ENCODE measurements around the gene FPR1. TPM values are rescaled to one million over a fixed set of nuclear protein-coding genes. Genes with fewer than 3 reads are reported as not detected.

FPR1 gene
- total and polyA plus RNA-seq, 2 of the 8 experiments (the other 6 are each of a cell fraction or from before 2014, with no cell fraction given) = 0.11 TPM; not detected in 1

DNA sequence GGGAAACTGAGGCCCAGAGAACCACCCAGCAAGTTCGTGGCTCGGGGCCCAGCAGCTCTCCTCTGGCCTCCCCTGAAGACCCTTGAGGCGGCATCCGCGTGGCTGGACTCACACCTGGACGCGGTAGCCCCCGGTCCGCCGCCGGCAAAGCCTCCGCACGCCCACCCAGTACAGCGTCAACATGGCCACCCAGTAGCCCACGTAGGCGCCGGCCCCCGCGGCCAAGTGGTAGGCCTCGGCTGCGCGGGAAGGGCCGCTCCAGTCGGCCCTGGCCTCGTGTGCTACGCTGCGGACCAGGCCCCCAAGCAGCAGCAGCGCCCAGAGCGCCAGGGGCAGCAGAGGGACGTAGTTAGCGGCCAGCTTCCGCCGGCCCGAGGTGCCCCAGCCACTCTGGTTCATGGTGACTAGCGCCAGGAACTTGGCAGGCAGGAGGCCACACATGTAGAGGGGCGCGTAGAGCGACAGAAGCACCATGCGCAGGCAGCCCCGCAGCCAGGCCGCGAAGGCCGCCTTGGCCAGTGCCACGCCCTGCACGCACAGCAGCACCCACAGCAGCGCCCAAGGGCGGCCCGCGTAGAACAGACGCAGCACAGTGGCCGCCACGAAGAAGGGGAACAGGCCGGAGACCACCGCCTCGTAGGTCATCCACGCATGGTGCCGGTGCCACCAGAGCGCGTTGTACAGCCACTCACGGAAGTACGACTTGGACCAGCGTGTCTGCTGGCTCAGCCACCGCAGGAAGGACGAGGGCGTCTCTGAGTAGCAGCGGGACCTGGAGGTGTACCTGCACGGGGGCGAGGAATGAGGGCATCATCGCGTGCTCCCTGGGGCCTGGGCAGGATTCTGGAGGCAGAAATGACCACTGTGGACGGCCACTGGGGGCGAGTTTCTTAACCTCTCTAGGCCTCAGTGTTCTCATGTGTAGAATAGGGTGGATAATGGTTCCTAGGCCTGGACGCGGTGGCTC is 38.1 kb downstream of the FPR1 start:
- Histone ChIP-seq H3K18ac (ENCODE audit: extremely low read depth, low read length) (no peak overlapping the region), H3K9ac (replicated peaks in 1 of 4; ENCODE audit: extremely low read depth in 1 of 4, low read depth in 3 of 4, low read length in 3 of 4) (no peak overlapping the region), H2BK5ac (ENCODE audit: low read depth, low read length) (no peak overlapping the region), H2BK12ac (ENCODE audit: low read depth, low read length) (0 out of 2 replicates have a peak overlapping the region, but pooled peaks have one; percentile 5), H3K23me2 (ENCODE audit: low read depth, low read length) (peaks cover 2% of the 10 kb centered on the region; the same call in 1 of the 2 replicates), H2BK15ac (ENCODE audit: low read length) (no peak overlapping the region), H3K36me3 (ENCODE audit: control insufficient read depth in 2 of 4, insufficient read depth in 4 of 4, low read length in 3 of 4) (no peaks in the 10 kb centered on the region), H3K27ac (ENCODE audit: low read depth, low read length) (no peak overlapping the region), H3K4me3 (ENCODE audit: extremely low read depth in 1 of 4, insufficient read depth in 2 of 4, low read depth in 3 of 4, low read length in 4 of 4) (no peak overlapping the region), H2BK20ac (ENCODE audit: low read length) (no peak overlapping the region), H3K79me2 (ENCODE audit: control insufficient read depth in 1 of 2, insufficient read depth in 2 of 2, low read length in 2 of 2) (no peaks in the 10 kb centered on the region), H3K4me1 (replicated peaks in 1 of 4; ENCODE audit: control insufficient read depth in 3 of 4, insufficient read depth in 4 of 4, low read length in 3 of 4) (0 out of 7 replicates have a peak, but pooled peaks cover 0 to 2% (median 0%) of the 10 kb centered on the region in 4 experiments), H4K5ac (ENCODE audit: insufficient read length, low read depth, low read length) (no peak overlapping the region), H3K4me2 (ENCODE audit: insufficient read depth in 1 of 2, low read depth in 2 of 2, low read length in 2 of 2) (no peak overlapping the region), H3K23ac (ENCODE audit: insufficient read length) (no peak overlapping the region), H4K8ac (ENCODE audit: extremely low read depth, insufficient read depth, low read length) (peak overlapping the region; percentile 25; the same call in 1 of the 2 replicates), H3K14ac (ENCODE audit: insufficient read length) (no peak overlapping the region), H2BK120ac (replicated peaks; ENCODE audit: low read depth, low read length) (no peak overlapping the region), H3K56ac (replicated peaks; ENCODE audit: insufficient read length, low read depth, low read length) (no peak overlapping the region), H3K9me3 (ENCODE audit: insufficient read depth in 2 of 2, low read depth in 1 of 2, low read length in 1 of 2) (no peaks in the 10 kb centered on the region), H3K27me3 (replicated peaks in 1 of 4; ENCODE audit: control insufficient read depth in 3 of 4, extremely low read depth in 1 of 4, insufficient read depth in 3 of 4, low read length in 3 of 4) (peaks cover 0 to 12% (median 5%) of the 10 kb centered on the region in 4 experiments; a peak in 6 of 7 replicates), H2AFZ (ENCODE audit: low read length) (no peak overlapping the region), H4K20me1 (replicated peaks in 1 of 2; ENCODE audit: control insufficient read depth in 1 of 2, insufficient read depth in 2 of 2, low read length in 2 of 2) (no peaks in the 10 kb centered on the region), H3K79me1 (ENCODE audit: low read depth, low read length) (no peaks in the 10 kb centered on the region), H4K91ac (replicated peaks; ENCODE audit: insufficient read length, low read length) (no peak overlapping the region), H2AK5ac (ENCODE audit: low read depth, low read length) (no peak overlapping the region), H3K4ac (replicated peaks; ENCODE audit: insufficient read length, low read depth, low read length) (no peak overlapping the region)
- DNase-seq (ENCODE audit: low read depth in 1 of 2, low spot score in 2 of 2) = no peak
- POLR2A ChIA-PET (ENCODE audit: partially characterized antibody) = interaction anchor here (0.6 kb wide), 1 partner anchor 23 kb away, joined by 3 read pairs; no protein-coding TSS in a partner anchor
- 96% methylated on average over 66 of the region's 74 CpGs; no CpG with 5 or more reads in 1 of the 2 experiments for WGBS, 2 experiments (ENCODE audit: extremely low coverage in 1 of 2, insufficient coverage in 1 of 2, insufficient read length in 1 of 2, insufficient replicate concordance in 2 of 2, low coverage in 1 of 2, low lambda C conversion rate in 2 of 2, missing lambda C conversion rate in 1 of 2)
- CTCF ChIA-PET (ENCODE audit: partially characterized antibody) = interaction anchor here (0.5 to 2.7 kb wide), 2 partner anchors 9 to 64 kb away, joined by 3 to 13 read pairs; no protein-coding TSS in a partner anchor
- no peak for FAIRE-seq
- no peak for TF ChIP-seq ZNF274 (IDR thresholded peaks at IDR 0.05; ENCODE audit: borderline replicate concordance, extremely low read depth, low read length)
- no peak for TF ChIP-seq PHF8 (conservative IDR thresholded peaks at IDR 0.05; ENCODE audit: low read depth, low read length)
- no peak for TF ChIP-seq YY1 (IDR thresholded peaks at IDR 0.05; ENCODE audit: low read depth, low read length)
- TF ChIP-seq HDAC2 (IDR thresholded peaks at IDR 0.05; ENCODE audit: borderline replicate concordance in 1 of 2, low read depth in 2 of 2, low read length in 2 of 2) = no peak
- no peak for TF ChIP-seq BCL11A (IDR thresholded peaks at IDR 0.05; ENCODE audit: low read depth in 2 of 2, low read length in 2 of 2)
- TF ChIP-seq SUZ12 (IDR thresholded peaks at IDR 0.05; ENCODE audit: low read length) = no peak
- no peak for TF ChIP-seq CBX8 (IDR thresholded peaks at IDR 0.05; ENCODE audit: borderline replicate concordance, low read depth, low read length)
- TF ChIP-seq TCF12 (IDR thresholded peaks at IDR 0.05; ENCODE audit: low read depth, low read length) = no peak
